T47D (cell line): Measurements from ENCODE around the gene FAF1.
A peak's percentile ranks its signal among the peaks of the same experiment; 100 is the strongest.
"Not testable (repeated sequence)": the region's sequence is repeated elsewhere in the genome, so short reads cannot be mapped to it uniquely, and the experiment has no call there.

ENCODE experiments used
- DNase-seq, 2 experiments: peaks; one replicate each; pipeline versions ENCODE4 v3.0.0 to v3.0.0-alpha.2; 2011 to 2012; ENCODE audit warnings: low read depth in 1 of 2, low spot score in 1 of 2
- JUND ChIP-seq: IDR thresholded peaks from 2 replicates; pipeline ENCODE4 v1.6.1; 2012; ENCODE audit warnings: low read depth
- in situ Hi-C: cut with HindIII; loops from 2 replicates; pipeline ENCODE4 v1.10.0; 2016; ENCODE audit warnings: low sequenced_read_pairs, low pct_unique_long_range_greater_than_20kb

FAF1 gene

DNA sequence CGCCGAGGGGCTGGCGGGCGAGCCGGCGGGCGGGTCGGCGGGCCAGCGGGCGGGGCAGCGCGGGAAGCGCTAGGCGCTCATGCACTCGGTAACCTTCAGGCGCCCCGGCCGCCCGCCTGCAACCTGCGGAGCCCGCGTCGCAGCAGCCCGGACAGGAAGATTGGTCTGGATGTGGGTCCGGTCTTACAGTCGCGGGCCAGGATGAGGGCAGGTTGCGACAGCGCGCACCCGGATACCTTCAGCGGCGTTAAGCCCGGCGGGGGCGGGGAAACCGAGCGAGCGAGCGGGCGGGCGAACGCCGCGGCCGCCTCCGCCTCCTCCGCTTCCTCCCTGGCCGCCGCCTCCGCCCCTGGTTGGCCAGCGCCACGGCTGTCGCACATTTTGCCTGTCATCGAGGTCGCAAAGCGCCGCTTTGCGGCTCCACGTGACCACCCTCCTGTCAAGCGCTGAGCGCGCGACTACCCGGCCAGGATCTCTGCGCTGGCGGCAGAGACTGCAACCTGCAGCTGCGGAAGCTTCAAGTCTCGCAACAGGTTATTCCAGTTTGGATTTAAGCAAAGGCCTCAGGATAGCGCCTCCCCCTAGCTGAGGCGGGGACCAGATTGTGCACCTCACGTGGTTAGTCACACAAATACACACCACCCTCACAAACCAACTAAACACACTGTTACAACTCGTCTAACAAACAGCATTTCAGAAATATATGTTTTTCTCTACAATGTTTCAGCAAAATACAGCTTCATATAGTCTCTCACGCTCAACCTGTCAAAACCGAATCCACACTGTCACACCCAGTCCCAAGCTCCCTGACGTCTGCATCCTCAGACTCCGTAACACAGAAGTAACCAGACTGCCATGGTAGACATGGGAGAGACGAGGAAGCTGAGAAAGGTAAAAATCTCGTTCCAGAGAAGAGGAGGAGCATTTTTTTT is at the start of gene FAF1:
FAF1 (minus strand) TSS at position 355 of the 932 bp plus-strand sequence. CDS start 456 bp downstream, outside the sequence.
- no peak for TF ChIP-seq JUND
- DNase-seq: peak; percentile 91 to 99
- in situ Hi-C loops: no loop called here

GRCh38 chr1:51009381-51009780 is 49.3 kb upstream of the FAF1 start:
- in situ Hi-C loops: no loop called here
- no peak for DNase-seq

DNA sequence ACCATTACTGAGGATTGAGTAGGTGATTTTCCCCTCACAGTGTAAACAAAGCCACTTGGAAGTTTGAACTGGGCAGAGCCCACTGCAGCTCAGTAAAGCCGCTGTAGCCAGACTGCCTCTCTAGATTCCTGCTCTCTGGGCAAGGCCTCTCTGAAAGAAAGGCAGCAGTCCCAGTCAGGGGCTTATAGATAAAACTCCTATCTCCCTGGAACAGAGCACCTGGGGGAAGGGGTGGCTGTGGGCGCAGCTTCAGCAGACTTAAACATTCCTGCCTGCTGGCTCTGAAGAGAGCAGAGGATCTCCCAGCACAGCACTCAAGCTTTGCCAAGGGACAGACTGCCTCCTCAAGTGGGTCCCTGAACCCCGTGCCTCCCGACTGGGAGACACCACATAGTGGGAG is 45.5 kb upstream of the FAF1 start:
- in situ Hi-C loops, DNase-seq: not testable (repeated sequence)

More at GRCh38 chr1:51009381-51009780, 49.3 kb upstream of the FAF1 start:
- TF ChIP-seq JUND: no peak

GRCh38 chr1:51002516-51002915 is 42.4 kb upstream of the FAF1 start:
- TF ChIP-seq JUND: no peak
- in situ Hi-C loops: no loop called here
- no peak for DNase-seq

DNA sequence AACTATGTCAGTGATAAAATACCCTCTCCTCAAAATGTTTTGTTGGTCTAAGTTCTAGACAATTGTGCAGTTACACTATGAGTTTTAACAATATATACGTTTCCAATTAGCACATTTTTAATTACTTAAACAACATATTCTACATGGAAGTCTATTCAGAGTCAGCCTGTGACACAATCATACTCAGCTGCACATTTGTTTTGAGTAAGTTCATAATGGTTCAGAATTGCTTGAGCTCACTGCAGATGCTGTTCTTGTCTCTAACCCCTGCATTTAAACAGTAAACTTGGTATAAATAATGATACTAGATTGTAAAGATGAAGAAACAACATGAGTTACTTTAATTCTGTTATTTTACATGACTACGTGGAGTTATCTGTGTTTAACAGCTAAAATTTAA is 40.6 kb upstream of the FAF1 start:
- no peak for TF ChIP-seq JUND
- in situ Hi-C loops: no loop called here
- no peak for DNase-seq

- DNase-seq: no peak
- no peak for TF ChIP-seq JUND
- in situ Hi-C loops: no loop called here
Measured at GRCh38 chr1:51000160-51000559, 40.1 kb upstream of the FAF1 start.

DNA sequence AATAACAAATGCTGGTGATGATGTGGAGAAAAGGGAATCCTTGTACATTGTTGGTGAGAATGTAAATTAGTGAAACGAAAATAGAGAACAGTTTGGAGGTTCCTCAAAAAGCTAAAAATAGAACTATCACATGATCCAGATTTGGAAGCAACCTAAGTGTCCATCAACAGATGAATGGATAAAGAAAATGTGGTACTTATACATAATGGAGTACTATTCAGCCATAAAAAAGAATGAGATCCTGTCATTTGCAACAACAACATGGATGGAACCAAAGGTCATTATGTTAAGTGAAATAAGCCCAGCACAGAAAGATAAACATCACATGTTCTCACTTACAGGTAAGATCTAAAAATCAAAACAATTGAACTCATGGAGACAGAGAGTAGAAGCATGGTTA is 39.3 kb upstream of the FAF1 start:
- in situ Hi-C loops, DNase-seq: not testable (repeated sequence)

DNA sequence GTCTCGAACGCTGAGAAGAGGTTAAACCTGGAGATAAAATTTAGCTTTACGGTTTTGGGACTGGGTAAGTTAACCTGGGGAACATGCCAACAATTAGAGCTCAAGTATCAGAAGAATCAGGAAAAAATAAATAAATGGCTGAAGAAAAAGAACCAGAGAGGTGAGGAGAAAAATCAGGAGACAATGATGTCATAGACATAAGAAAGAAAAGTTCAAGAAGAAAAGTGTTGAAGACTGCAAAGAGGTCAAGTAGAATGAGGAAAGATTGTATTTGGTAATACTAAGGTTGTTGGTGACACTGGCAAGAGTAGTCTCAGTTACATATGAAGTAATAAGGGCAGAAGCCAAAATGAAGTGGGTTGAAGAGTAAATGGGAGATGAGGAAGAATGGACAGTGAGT is 36.0 kb upstream of the FAF1 start:
- no peak for TF ChIP-seq JUND
- no peak for DNase-seq
- in situ Hi-C loops: no loop called here

- no peak for TF ChIP-seq JUND
- no peak for DNase-seq
- in situ Hi-C loops: no loop called here
Measured at GRCh38 chr1:50995651-50996050, 35.6 kb upstream of the FAF1 start.

DNA sequence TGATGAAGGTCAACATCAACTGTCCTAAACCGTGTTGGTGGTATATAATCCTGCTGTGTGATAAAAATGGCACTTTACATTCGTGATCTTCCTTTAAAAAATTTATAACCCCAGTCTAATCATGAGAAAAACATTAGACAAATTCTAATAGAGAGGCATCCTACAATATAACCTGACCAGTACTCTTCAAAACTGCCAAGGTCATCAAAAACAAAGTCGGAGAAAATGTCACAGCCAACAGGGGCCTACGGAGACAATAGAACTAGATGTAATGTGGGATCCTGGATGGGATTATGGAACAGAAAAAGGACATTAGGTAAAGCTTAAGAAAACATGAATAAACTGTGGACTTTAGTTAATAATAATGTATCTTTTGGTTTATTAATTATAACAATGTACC is 34.9 kb upstream of the FAF1 start:
- TF ChIP-seq JUND: no peak
- no peak for DNase-seq
- in situ Hi-C loops: no loop called here

DNA sequence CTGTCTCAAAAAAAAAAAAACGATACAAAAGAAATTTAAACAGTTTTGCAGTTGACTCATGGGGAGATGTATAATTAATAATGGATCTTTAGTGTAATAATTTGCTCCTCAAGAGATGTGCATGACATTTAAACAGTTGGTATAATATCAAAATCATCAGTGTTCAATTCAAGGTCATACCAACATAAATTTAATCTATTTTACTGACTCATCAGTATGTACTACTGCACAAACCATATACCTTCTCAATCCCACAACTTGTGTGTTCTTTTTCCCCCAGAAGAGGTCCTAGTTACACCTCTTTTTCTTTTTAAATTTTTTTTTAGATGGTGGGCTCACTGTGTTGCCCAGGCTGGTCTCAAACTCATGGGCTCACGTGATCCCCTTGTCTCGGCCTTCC is 33.6 kb upstream of the FAF1 start:
- no peak for DNase-seq
- in situ Hi-C loops: no loop called here
- no peak for TF ChIP-seq JUND

DNA sequence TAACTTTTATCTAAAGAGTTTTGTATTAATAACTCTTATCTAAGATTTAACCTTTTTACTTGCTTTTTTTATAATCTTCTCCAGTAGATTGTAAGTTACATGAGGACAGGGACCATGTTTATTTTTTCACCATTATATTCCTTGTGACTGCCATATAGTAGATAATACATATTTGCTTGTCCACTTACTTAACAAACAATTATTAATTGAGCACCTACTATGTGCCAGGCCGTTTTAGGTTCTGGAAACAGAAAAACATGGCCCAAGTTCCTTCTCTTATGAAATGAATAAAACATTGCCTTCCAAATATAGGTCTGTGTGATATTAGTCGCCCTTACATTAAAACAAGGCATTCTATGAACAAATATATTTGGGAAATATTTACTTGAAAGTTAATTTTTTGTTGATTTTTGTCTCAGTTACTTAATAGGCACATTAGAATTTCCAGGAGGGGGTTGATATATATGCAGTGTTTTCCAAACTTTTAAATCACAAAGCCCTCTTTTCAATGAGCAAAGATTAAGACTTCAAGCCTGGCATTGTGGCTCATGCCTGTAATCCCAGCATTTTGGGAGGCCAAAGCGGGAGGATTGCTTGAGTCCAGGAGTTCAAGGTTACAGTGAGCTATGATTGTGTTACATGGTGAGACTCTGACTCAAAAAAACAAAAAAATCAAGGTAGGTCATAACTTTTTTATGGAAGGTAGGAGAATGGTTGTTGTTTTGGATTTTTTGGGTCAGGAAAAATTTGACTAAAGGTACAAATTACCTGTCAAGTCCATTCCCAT is 32.7 kb upstream of the FAF1 start:
- in situ Hi-C loops: no loop called here
- DNase-seq: no peak
- no peak for TF ChIP-seq JUND

DNA sequence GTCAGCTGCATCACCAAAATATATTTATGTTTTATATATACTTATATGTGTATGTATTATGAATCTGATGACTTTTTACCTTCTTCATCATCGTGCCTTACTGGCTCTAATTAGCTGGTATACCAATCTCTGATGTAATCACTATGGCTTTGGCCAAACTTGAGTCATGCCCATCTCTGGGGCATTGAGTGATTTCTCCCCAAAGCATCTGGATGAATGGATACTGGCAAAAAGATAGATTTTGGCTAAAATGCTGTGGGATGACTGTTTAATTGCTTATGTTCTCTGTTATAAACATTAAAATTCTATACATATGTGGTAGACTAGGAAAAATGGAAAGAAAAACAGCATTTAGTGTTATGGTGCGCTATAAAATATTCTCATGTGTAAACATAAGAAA is 29.6 kb upstream of the FAF1 start:
- in situ Hi-C loops: no loop called here
- no peak for DNase-seq
- no peak for TF ChIP-seq JUND

GRCh38 chr1:50986653-50987052 is 26.6 kb upstream of the FAF1 start:
- in situ Hi-C loops: no loop called here
- TF ChIP-seq JUND: no peak
- no peak for DNase-seq
